Posterior cingulate gyrus (tissue), 11 donors: Measurements from ENCODE around the gene ELF1.
"Not testable (repeated sequence)": the region's sequence is repeated elsewhere in the genome, so short reads cannot be mapped to it uniquely, and the experiment has no call there.

ENCODE experiments used
- DNase-seq, 10 donors: peaks; one replicate each; pipeline versions ENCODE4 v3.0.0 to v3.0.0-alpha.2; 2020 to 2021; ENCODE audit warnings: mixed read lengths in 3 of 10
- intact Hi-C: fragments of 100-400 bp; cut with DNase I; formaldehyde crosslinking; loops from one replicate; pipeline ENCODE4 v1.15.1; 2023

ELF1 gene

GRCh38 chr13:40986101-40986856, 32.8 kb downstream of the ELF1 start:
- intact Hi-C loops: loop anchor here (5.0 kb wide), 1 partner anchor 76 kb away; the partner anchor contains the start of gene WBP4

GRCh38 chr13:40985381-40986100, 33.6 kb downstream of the ELF1 start:
- DNase-seq: no peak
- intact Hi-C loops: loop anchor here (5.0 kb wide), 1 partner anchor 77 kb away; the partner anchor contains the start of gene WBP4

More at GRCh38 chr13:40986101-40986856, 32.8 kb downstream of the ELF1 start:
- no peak for DNase-seq

GRCh38 chr13:40984668-40985366, 34.3 kb downstream of the ELF1 start:
- intact Hi-C loops: loop anchor here (5.0 kb wide), 1 partner anchor 77 kb away; the partner anchor contains the start of gene WBP4
- no peak for DNase-seq

- intact Hi-C loops: no loop called here
- DNase-seq: no peak
Measured at GRCh38 chr13:40983725-40984667, 35.1 kb downstream of the ELF1 start.

- intact Hi-C loops: no loop called here
- no peak for DNase-seq
Measured at GRCh38 chr13:40983259-40983658, 35.9 kb downstream of the ELF1 start.

- DNase-seq: no peak
- intact Hi-C loops: no loop called here
Measured at GRCh38 chr13:40982772-40983171, 36.3 kb downstream of the ELF1 start.

GRCh38 chr13:40981949-40982348, 37.2 kb downstream of the ELF1 start:
- intact Hi-C loops: no loop called here
- no peak for DNase-seq

- DNase-seq: no peak
- intact Hi-C loops: no loop called here
Measured at GRCh38 chr13:40981361-40981760, 37.8 kb downstream of the ELF1 start.

- intact Hi-C loops: no loop called here
- DNase-seq: no peak
Measured at GRCh38 chr13:40980461-40980860, 38.7 kb downstream of the ELF1 start.

- DNase-seq: no peak
- intact Hi-C loops: no loop called here
Measured at GRCh38 chr13:40979232-40979631, 39.9 kb downstream of the ELF1 start.

GRCh38 chr13:40978109-40978508, 41.0 kb downstream of the ELF1 start:
- DNase-seq, intact Hi-C loops: not testable (repeated sequence)

- intact Hi-C loops: no loop called here
- no peak for DNase-seq
Measured at GRCh38 chr13:40975441-40975840, 43.7 kb downstream of the ELF1 start.

GRCh38 chr13:40974460-40975407, 44.4 kb downstream of the ELF1 start:
- intact Hi-C loops: no loop called here
- no peak for DNase-seq

- intact Hi-C loops: no loop called here
- DNase-seq: no peak
Measured at GRCh38 chr13:40973409-40973808, 45.7 kb downstream of the ELF1 start.

GRCh38 chr13:40971321-40971720, 47.8 kb downstream of the ELF1 start:
- intact Hi-C loops: no loop called here
- no peak for DNase-seq

- DNase-seq: no peak
- intact Hi-C loops: no loop called here
Measured at GRCh38 chr13:40970803-40971202, 48.3 kb downstream of the ELF1 start.

- DNase-seq: no peak
- intact Hi-C loops: no loop called here
Measured at GRCh38 chr13:40969169-40969901, 49.8 kb downstream of the ELF1 start.

- intact Hi-C loops: no loop called here
- no peak for DNase-seq
Measured at GRCh38 chr13:40968416-40969000, 50.6 kb downstream of the ELF1 start.
